ENCODE measurements around the gene ICA1.

DNA sequence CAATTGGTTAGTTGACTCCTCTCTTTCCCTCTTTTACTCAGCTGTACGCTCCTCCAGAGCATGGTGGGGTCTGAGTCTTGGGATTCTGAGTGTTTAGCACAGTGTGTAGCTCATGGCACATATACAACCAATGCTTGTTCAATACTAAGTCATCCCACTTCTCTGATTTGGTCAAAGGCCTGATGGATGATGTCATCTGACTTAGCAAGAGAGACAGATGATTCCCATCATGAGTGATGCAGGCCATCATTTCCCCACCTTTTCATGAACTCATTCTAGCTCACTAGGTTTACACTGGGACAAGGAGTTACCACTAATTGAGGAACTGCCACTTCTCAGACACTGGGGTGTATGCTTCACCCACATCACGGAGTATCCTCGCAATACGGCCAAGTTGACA, 3.8 kb downstream of the ICA1 start:
- TF ChIP-seq, protein P1, sequence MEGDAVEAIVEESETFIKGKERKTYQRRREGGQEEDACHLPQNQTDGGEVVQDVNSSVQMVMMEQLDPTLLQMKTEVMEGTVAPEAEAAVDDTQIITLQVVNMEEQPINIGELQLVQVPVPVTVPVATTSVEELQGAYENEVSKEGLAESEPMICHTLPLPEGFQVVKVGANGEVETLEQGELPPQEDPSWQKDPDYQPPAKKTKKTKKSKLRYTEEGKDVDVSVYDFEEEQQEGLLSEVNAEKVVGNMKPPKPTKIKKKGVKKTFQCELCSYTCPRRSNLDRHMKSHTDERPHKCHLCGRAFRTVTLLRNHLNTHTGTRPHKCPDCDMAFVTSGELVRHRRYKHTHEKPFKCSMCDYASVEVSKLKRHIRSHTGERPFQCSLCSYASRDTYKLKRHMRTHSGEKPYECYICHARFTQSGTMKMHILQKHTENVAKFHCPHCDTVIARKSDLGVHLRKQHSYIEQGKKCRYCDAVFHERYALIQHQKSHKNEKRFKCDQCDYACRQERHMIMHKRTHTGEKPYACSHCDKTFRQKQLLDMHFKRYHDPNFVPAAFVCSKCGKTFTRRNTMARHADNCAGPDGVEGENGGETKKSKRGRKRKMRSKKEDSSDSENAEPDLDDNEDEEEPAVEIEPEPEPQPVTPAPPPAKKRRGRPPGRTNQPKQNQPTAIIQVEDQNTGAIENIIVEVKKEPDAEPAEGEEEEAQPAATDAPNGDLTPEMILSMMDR (conservative IDR thresholded peaks at IDR 0.05; ENCODE audit: low read depth, low read length): no peak
- no peak for TF ChIP-seq EZH2phosphoT487 (IDR thresholded peaks at IDR 0.05; ENCODE audit: borderline replicate concordance, low read length)

Data from PC-3 (cell line).